ENCODE data around the gene GREB1. TPM values are rescaled to one million over a fixed set of nuclear protein-coding genes. Genes with fewer than 3 reads are reported as not detected.
A peak's percentile ranks its signal among the peaks of the same experiment; 100 is the strongest.

Gene GREB1
- total RNA-seq, 1 donor from 2014 or later, result 0.25 TPM

GRCh38 chr2:11540148-11540995, 6.5 kb downstream of the GREB1 start:
- DNase-seq (ENCODE audit: low read depth), result no peak

- DNase-seq (ENCODE audit: low read depth), result no peak
Observed at GRCh38 chr2:11540996-11541692, 7.3 kb downstream of the GREB1 start.

- no peak for DNase-seq (ENCODE audit: low read depth)
Observed at GRCh38 chr2:11541693-11542274, 7.9 kb downstream of the GREB1 start.

- no peak for DNase-seq (ENCODE audit: low read depth)
Observed at GRCh38 chr2:11542275-11542819, 8.5 kb downstream of the GREB1 start.

GRCh38 chr2:11543337-11544216, 9.7 kb downstream of the GREB1 start:
- no peak for DNase-seq (ENCODE audit: low read depth)

GRCh38 chr2:11546072-11546471, 12.2 kb downstream of the GREB1 start:
- no peak for DNase-seq (ENCODE audit: low read depth)

GRCh38 chr2:11547912-11548497, 14.2 kb downstream of the GREB1 start:
- DNase-seq (ENCODE audit: low read depth), result no peak

GRCh38 chr2:11550302-11550701, 16.5 kb downstream of the GREB1 start:
- no peak for DNase-seq (ENCODE audit: low read depth)

GRCh38 chr2:11550901-11551568, 17.2 kb downstream of the GREB1 start:
- no peak for DNase-seq (ENCODE audit: low read depth)

GRCh38 chr2:11551569-11552259, 17.9 kb downstream of the GREB1 start:
- DNase-seq (ENCODE audit: low read depth), result no peak

- no peak for DNase-seq (ENCODE audit: low read depth)
Observed at GRCh38 chr2:11552260-11552638, 18.4 kb downstream of the GREB1 start.

- peak; percentile 65 for DNase-seq (ENCODE audit: low read depth)
Observed at GRCh38 chr2:11553661-11554398, 20.0 kb downstream of the GREB1 start.

- DNase-seq (ENCODE audit: low read depth), result no peak
Observed at GRCh38 chr2:11554399-11554716, 20.5 kb downstream of the GREB1 start.

- no peak for DNase-seq (ENCODE audit: low read depth)
Observed at GRCh38 chr2:11556101-11556806, 22.4 kb downstream of the GREB1 start.

GRCh38 chr2:11558214-11558886, 24.5 kb downstream of the GREB1 start:
- no peak for DNase-seq (ENCODE audit: low read depth)

GRCh38 chr2:11559066-11559785, 25.4 kb downstream of the GREB1 start:
- DNase-seq (ENCODE audit: low read depth), result no peak

GRCh38 chr2:11559786-11560155, 25.9 kb downstream of the GREB1 start:
- DNase-seq (ENCODE audit: low read depth), result no peak

- DNase-seq (ENCODE audit: low read depth), result no peak
Observed at GRCh38 chr2:11560806-11561205, 27.0 kb downstream of the GREB1 start.

All from renal cortical epithelial cell (primary cell).